Measurements from ENCODE around the gene PLN.

- TF ChIP-seq CTCF (IDR thresholded peaks at IDR 0.05) (no peak), POLR2A (IDR thresholded peaks at IDR 0.05) (no peak)
Measured at GRCh38 chr6:118559659-118560058, 11.6 kb downstream of the PLN start.

Measured in suprapubic skin (tissue), 3 donors.